ENCODE measurements around the gene SLC44A4.

DNA sequence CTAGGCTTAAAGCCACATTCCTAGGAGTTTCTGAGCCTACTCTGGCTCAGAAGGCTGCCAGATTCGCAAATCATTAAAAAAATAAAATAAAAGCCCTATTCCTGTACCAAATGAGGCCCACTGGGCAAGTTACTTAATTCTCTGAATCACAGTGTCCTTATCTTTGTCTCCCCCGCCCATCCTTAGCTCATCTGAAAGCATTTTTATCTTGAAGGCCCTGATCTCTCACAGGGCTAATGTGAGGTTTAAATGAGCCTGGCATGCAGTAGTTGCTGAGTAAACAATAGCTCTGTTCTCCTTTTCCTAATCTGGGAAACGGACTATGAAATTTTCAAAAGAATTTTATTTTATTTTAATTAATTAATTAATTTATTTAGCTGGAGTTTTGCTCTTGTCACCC lies 25.2 kb upstream of the SLC44A4 start:
- no peak for TF ChIP-seq POLR2A (IDR thresholded peaks at IDR 0.05; ENCODE audit: low read length)
- no peak for TF ChIP-seq GATA1 (IDR thresholded peaks at IDR 0.05; ENCODE audit: low read depth, low read length)
